ENCODE results near the gene CBY3. TPM values are rescaled to one million over a fixed set of nuclear protein-coding genes. Genes with fewer than 3 reads are reported as not detected.
"Not testable (repeated sequence)": the region's sequence is repeated elsewhere in the genome, so short reads cannot be mapped to it uniquely, and the experiment has no call there.

Gene CBY3
- total RNA-seq, 1 donor from 2014 or later: not detected

GRCh38 chr5:179678223-179679013 lies 2.4 kb downstream of the CBY3 start:
- DNase-seq (ENCODE audit: low spot score): peak; percentile 98
- peak; percentile 86 for ATAC-seq

- DNase-seq (ENCODE audit: low spot score): no peak
- peak; percentile 64 for ATAC-seq
Observed at GRCh38 chr5:179668391-179668790, 12.4 kb downstream of the CBY3 start.

GRCh38 chr5:179661647-179662046 lies 19.2 kb downstream of the CBY3 start:
- ATAC-seq; DNase-seq (ENCODE audit: low spot score): not testable (repeated sequence)

GRCh38 chr5:179658179-179658856 lies 22.5 kb downstream of the CBY3 start:
- peak; percentile 59 for ATAC-seq
- not testable (repeated sequence) for DNase-seq (ENCODE audit: low spot score)

- not testable (repeated sequence) for DNase-seq (ENCODE audit: low spot score)
- ATAC-seq: peak; percentile 98
Observed at GRCh38 chr5:179657302-179658178, 23.3 kb downstream of the CBY3 start.

- not testable (repeated sequence) for ATAC-seq; DNase-seq (ENCODE audit: low spot score)
Observed at GRCh38 chr5:179653135-179653534, 27.7 kb downstream of the CBY3 start.

GRCh38 chr5:179650245-179650644 lies 30.6 kb downstream of the CBY3 start:
- not testable (repeated sequence) for DNase-seq (ENCODE audit: low spot score); ATAC-seq

GRCh38 chr5:179649166-179649703 lies 31.6 kb downstream of the CBY3 start:
- DNase-seq (ENCODE audit: low spot score); ATAC-seq: not testable (repeated sequence)

GRCh38 chr5:179648410-179648809 lies 32.4 kb downstream of the CBY3 start:
- ATAC-seq: no peak

GRCh38 chr5:179644766-179645165 lies 36.1 kb downstream of the CBY3 start:
- not testable (repeated sequence) for DNase-seq (ENCODE audit: low spot score); ATAC-seq

More at GRCh38 chr5:179648410-179648809, 32.4 kb downstream of the CBY3 start:
- no peak for DNase-seq (ENCODE audit: low spot score)

- ATAC-seq: not testable (repeated sequence)
Observed at GRCh38 chr5:179643141-179643920, 37.5 kb downstream of the CBY3 start.

GRCh38 chr5:179642626-179643025 lies 38.2 kb downstream of the CBY3 start:
- not testable (repeated sequence) for DNase-seq (ENCODE audit: low spot score); ATAC-seq

More at GRCh38 chr5:179643141-179643920, 37.5 kb downstream of the CBY3 start:
- not testable (repeated sequence) for DNase-seq (ENCODE audit: low spot score)

- DNase-seq (ENCODE audit: low spot score); ATAC-seq: not testable (repeated sequence)
Observed at GRCh38 chr5:179641745-179642144, 39.1 kb downstream of the CBY3 start.

- DNase-seq (ENCODE audit: low spot score); ATAC-seq: not testable (repeated sequence)
Observed at GRCh38 chr5:179639296-179639695, 41.5 kb downstream of the CBY3 start.

- not testable (repeated sequence) for DNase-seq (ENCODE audit: low spot score)
Observed at GRCh38 chr5:179634370-179635172, 46.3 kb downstream of the CBY3 start.

GRCh38 chr5:179633501-179634369 lies 47.1 kb downstream of the CBY3 start:
- peak; percentile 57 for ATAC-seq
- DNase-seq (ENCODE audit: low spot score): not testable (repeated sequence)

More at GRCh38 chr5:179634370-179635172, 46.3 kb downstream of the CBY3 start:
- peak; percentile 99 for ATAC-seq
